ENCODE data around the gene PCDHB14.

DNA sequence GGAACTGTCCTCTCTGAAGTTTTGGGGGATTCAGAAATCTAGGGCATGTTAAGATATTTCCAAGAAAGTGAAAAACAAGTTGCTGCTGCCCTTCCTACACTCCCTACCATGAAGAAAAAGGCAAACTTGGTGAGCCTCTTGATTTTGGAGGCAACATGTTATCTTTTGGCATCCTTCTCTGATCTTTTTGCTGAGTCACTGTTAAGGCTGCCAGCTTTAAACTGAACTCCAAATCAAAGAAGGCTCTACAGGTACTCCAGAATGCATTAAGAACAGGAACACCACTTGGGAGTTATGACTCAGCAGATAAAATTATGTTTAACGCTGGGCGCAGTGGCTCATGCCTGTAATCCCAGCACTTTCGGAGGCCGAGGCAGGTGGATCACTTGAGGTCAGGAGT is 46.1 kb downstream of the PCDHB14 start:
- TF ChIP-seq POLR2A (IDR thresholded peaks at IDR 0.05; ENCODE audit: low read depth, low read length) (no peak), POLR2AphosphoS5 (IDR thresholded peaks at IDR 0.05; ENCODE audit: low read depth, low read length) (no peak), TAF1 (IDR thresholded peaks at IDR 0.05; ENCODE audit: low read depth, low read length) (no peak), PAX5 (IDR thresholded peaks at IDR 0.05; ENCODE audit: insufficient read depth, low read length, severe bottlenecking) (no peak), SPI1 (IDR thresholded peaks at IDR 0.05; ENCODE audit: low read depth, low read length) (no peak), POU2F2 (IDR thresholded peaks at IDR 0.05; ENCODE audit: low read depth, low read length) (no peak)
